GM12872 (cell line): ENCODE data around the gene C5AR1.
A peak's percentile ranks its signal among the peaks of the same experiment; 100 is the strongest.

ENCODE experiments used
- TF ChIP-seq, protein P1 (sequence below): IDR thresholded peaks from 3 replicates; pipeline ENCODE4 v1.5.1; 2011; ENCODE audit warnings: low read depth, mild to moderate bottlenecking, low read length, moderate library complexity; ENCODE audit not compliant: insufficient read depth

Gene C5AR1

DNA sequence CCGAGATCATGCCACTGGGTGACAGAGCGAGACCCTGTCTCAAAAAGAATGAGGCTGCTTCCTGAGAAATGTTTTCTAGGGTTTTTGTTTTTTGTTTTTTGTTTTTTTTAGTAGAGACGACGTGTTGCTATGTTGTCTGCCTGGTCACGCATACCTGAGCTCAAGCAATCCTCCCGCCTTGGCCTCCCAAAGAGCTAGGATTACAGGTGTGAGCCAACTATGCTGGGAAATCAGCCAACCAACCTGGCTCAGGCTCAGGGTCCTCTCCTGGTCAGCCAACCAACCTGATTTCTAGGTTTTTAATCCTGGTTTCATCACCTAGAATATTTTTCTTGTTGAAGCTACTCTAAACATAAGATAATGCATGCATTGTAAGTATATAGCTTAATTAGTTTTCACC is 47.2 kb downstream of the C5AR1 start:
- TF ChIP-seq, protein P1, sequence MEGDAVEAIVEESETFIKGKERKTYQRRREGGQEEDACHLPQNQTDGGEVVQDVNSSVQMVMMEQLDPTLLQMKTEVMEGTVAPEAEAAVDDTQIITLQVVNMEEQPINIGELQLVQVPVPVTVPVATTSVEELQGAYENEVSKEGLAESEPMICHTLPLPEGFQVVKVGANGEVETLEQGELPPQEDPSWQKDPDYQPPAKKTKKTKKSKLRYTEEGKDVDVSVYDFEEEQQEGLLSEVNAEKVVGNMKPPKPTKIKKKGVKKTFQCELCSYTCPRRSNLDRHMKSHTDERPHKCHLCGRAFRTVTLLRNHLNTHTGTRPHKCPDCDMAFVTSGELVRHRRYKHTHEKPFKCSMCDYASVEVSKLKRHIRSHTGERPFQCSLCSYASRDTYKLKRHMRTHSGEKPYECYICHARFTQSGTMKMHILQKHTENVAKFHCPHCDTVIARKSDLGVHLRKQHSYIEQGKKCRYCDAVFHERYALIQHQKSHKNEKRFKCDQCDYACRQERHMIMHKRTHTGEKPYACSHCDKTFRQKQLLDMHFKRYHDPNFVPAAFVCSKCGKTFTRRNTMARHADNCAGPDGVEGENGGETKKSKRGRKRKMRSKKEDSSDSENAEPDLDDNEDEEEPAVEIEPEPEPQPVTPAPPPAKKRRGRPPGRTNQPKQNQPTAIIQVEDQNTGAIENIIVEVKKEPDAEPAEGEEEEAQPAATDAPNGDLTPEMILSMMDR, result no peak

DNA sequence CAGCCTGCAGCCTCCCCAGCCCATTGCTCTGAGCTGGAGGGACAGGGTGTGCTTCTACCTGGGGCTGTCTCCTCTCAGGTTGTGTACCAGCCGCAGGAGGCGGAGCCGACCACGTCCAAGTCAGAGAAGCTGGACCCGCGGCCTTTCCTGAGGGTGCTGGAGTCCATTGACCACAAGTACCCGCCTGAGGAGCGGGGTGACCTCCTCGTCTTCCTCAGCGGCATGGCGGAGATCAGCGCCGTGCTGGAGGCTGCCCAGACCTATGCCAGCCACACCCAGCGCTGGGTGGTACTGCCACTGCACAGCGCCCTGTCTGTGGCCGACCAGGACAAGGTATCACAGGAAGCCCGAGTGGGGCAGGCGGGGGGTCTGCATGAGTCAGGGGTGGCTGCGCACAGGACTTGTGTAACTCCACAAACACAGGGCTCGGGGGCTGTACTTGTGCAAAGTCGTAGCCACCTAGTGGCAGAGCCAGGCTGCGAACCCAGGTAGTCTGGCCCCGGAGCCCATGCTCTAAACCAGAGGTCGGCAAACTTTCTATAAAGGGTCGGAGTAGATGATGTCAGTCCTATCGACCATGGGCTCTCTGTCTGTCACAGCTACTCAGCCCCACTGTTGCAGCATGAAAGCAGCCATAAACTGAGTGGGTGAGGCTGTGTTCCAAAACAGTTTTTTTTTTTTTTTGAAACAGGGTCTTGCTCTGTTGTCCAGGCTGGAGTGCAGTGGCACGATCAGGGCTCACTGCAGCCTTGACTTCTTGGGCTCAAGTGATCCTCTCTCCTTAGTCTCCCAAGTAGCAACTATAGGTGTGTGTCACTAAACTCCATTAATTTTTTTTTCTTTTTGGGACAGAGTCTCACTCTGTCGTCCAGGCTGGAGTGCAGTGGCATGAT is 48.4 kb downstream of the C5AR1 start:
- TF ChIP-seq, protein P1, result peak; percentile 40; the same call in 2 of the 3 replicates

DNA sequence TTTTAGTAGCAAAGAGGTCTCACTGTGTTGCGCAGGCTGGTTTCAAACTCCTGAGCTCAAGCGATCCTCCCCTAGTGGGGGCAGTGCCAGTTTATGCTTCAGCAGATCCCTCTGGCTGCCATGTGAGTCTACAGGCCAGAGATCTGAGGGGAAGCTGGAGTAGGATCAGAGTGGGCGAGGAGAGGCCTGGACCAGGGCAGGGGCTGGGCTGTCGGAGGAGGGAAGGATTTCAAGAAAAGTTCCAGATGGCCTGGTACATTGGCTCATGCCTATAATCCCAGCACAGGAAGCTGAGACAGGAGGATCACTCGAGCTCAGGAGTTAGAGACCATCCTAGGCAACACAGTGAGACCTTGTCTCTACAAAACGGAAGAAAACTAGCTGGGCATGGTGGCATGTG is 49.3 kb downstream of the C5AR1 start:
- TF ChIP-seq, protein P1, result no peak

DNA sequence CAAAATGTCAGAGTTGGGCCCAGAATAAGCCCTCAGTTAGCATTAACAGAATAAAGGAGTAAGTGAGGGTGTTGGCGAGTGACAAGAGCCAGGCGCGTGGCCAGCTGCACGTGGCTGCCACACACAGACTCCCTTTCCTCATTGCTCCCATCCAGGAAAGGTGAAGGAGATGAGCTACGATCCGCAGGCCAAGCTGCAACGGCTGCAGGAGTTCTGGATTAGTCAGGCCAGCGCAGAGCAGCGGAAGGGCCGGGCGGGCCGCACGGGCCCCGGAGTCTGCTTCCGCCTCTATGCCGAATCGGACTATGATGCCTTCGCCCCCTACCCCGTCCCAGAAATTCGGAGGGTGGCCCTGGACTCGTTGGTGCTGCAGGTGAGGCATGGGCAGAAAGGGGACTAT is 52.7 kb downstream of the C5AR1 start:
- TF ChIP-seq, protein P1, result no peak

DNA sequence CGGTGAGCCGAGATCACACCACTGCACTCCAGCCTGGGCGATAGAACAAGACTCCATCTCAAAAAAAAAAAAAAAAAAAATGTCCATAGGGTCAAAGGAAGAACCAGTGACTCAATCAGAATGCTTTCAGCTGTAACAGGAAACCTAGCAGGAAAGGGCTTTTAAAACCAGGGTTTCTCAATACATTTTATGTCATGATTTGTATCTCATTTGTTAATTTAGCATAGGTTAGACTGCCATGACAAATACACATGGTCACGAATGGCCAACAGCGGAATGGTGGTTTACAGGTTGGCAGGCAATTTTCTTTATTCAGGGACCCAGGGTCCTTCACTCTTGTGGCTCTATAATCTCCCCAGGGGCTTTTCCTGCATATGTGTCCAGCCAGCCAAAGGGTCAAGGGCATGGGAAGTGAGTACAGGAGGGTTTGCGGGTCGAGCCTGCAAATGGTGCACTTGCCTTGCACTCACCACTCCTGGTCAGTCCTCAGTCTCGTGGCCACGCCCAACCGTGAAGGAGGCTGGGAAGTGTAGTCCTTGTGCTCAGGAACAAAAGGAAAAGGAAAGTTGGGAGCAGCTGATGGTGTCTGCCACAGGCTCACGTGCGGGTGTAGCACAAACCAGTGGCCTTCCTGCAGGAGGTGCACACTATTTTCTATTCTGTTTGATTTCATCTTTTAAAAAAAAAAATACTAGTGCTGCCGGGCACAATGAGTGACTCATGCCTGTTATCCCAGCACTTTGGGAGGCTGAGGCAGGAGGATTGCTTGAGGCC is 54.3 kb downstream of the C5AR1 start:
- TF ChIP-seq, protein P1, result no peak

DNA sequence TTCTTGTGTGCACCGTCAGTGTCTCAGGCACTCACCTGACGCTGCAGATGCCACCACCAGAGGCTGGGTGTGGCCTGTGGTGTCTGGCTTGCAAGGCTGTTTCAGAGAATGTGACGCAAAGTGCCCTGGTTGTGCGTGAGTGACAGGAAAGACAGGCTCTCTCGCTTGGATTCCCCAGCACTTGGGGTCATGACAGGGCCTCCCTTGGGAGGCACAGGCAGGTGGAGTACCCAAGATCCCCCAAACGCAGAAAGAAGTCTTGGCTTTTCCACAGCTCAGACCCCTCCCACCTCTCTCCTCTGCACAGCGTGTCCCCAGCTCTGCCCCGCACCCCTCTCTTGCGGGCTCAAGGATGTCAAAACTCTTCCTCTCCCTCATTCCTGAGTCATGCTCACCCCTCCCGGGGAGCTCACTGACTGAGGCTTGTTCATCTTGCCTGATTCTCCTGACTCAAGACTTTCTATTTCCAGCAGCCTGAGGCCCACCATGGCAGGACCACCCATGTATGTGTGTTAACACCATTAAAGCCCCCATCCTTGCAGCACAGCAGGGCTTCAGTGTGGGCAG is 60.5 kb downstream of the C5AR1 start:
- TF ChIP-seq, protein P1, result no peak

DNA sequence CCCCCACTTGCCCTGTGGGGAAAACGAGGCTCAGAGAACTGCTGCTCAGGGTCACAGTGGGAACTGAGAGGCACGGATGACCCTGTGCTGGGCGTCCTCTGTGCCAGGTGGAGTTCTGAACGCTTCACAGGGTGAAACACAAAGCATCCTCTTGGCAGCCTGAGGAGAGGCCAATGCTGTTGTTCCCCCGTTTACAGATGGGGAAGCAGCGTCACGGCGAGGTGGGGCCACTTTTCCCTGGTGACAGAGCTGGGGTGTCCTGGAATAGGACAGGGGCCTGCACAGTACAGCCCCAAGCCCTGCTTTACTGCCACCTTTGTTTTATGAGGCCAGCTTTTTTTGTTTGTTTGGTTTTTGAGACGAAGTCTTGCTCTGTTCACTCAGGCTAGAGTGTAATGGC is 61.6 kb downstream of the C5AR1 start:
- TF ChIP-seq, protein P1, result no peak
